ENCODE measurements around the gene LCLAT1. TPM values are rescaled to one million over a fixed set of nuclear protein-coding genes. Genes with fewer than 3 reads are reported as not detected.

LCLAT1 gene
- total and polyA plus RNA-seq, 2 of the 4 experiments (the other 2 are of a cell fraction), result 7.5 to 11.5 TPM

DNA sequence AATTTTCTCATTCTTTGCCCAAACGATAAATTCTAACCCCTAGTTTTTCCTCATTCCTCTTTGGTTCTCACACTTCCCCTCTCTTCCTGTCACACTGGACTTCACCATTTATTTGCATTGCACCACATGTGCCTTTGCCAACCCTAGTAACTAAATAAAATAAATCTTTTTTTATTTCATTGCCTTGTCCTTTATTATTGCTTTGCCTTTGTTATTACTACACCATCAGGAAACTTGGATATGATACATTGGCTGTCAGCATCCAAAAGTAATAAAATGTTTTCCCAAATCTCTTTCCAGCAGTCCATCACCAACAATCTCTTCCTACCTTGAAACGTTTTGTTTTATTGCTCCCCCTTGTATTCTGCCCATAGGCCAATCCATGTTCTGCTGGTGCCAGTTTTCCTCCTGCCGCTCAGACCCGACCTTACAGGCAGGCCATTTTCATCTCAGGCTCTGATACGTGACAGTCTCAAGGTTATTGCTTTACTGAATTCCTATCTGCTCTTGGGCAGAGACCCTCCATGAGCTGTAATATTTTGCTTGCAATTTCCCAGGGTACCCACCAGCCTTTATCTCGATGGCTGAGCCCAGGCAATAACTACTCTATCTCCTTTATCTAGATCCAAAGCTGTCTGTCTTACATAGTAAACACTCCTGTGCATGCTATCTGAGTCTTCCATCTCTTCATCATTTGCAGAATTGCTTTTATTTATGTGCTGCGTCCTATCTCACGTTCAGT is 19.3 kb upstream of the LCLAT1 start:
- no peak overlapping the region for H4K91ac ChIP-seq (ENCODE audit: insufficient read depth, low read depth, low read length)
- no peaks in the 10 kb centered on the region; a peak in 1 of 4 replicates for H3K79me1 ChIP-seq (ENCODE audit: low read depth in 1 of 2, low read length in 2 of 2)
- 0 out of 2 replicates have a peak overlapping the region, but pooled peaks have one; percentile 12 for H3K4ac ChIP-seq (ENCODE audit: low read depth, low read length)
- H4K5ac ChIP-seq (ENCODE audit: low read depth, low read length), result no peak overlapping the region
- no peak overlapping the region for H2AFZ ChIP-seq (replicated peaks; ENCODE audit: low read length, poor library complexity)
- ChIA-PET CTCF (interaction anchor here (0.6 kb wide), 1 partner anchor 1547 kb away, joined by 3 read pairs; no protein-coding TSS in a partner anchor), POLR2A (ENCODE audit: unreplicated experiment) (no interaction called here)
- H3K27ac ChIP-seq (ENCODE audit: insufficient read depth, low read length), result no peak overlapping the region
- H3K4me1 ChIP-seq (ENCODE audit: control insufficient read depth, insufficient read depth, low read length), result peaks cover 10% of the 10 kb centered on the region
- no peaks in the 10 kb centered on the region for H3K9me3 ChIP-seq (ENCODE audit: control insufficient read depth, insufficient read depth, low read length)
- H2AK9ac ChIP-seq (replicated peaks; ENCODE audit: low read depth, low read length, poor library complexity), result no peak overlapping the region
- peak overlapping the region; percentile 62; the same call in 1 of the 3 replicates for H2BK15ac ChIP-seq (ENCODE audit: low read depth, low read length)
- BruUV-seq (replicated peaks), result no TSS peak
- H2BK20ac ChIP-seq (ENCODE audit: low read depth, low read length), result no peak overlapping the region
- no peak overlapping the region for H3K18ac ChIP-seq (ENCODE audit: low read depth, low read length)
- peak overlapping the region; percentile 36 for H2BK120ac ChIP-seq (ENCODE audit: low read depth, low read length)
- no peak for DNase-seq
- in situ Hi-C loops (cut with MboI; ENCODE audit: low sequenced_read_pairs) (no loop called here), dilution Hi-C loops (cut with HindIII; ENCODE audit: low sequenced_read_pairs, unreplicated experiment) (no loop called here), intact Hi-C loops (cut with micrococcal nuclease) (no loop called here)
- H3K9me1 ChIP-seq (ENCODE audit: insufficient read depth, low read length), result peaks cover 2% of the 10 kb centered on the region; the same call in 1 of the 2 replicates
- H2BK5ac ChIP-seq (ENCODE audit: low read depth, low read length, poor library complexity, severe bottlenecking), result no peak overlapping the region
- no peak for ATAC-seq (ENCODE audit: low read depth)
- H3K23ac ChIP-seq (ENCODE audit: low read depth, low read length), result no peak overlapping the region
- no peak overlapping the region for H3K4me3 ChIP-seq (ENCODE audit: insufficient read depth, low read depth, low read length)
- WGBS, 2 experiments (ENCODE audit: extremely low coverage in 2 of 2, insufficient read length in 1 of 2), result 96% methylated on average over 5 of the region's 8 CpGs; no CpG with 5 or more reads in 1 of the 2 experiments
- peak overlapping the region; percentile 20; the same call in 1 of the 2 replicates for H2AK5ac ChIP-seq (ENCODE audit: low read depth, low read length)
- no peak overlapping the region; the same call in 1 of the 2 replicates for H3K4me2 ChIP-seq (ENCODE audit: low read depth, low read length)
- H3K56ac ChIP-seq (ENCODE audit: extremely low read depth, insufficient read depth, low read length), result no peak overlapping the region
- no peak for TF ChIP-seq BHLHE40 (IDR thresholded peaks at IDR 0.05; ENCODE audit: low read depth, low read length)
- no peak for TF ChIP-seq RFX5 (IDR thresholded peaks at IDR 0.05; ENCODE audit: low read depth, low read length)
- TF ChIP-seq RAD21 (IDR thresholded peaks at IDR 0.05; ENCODE audit: low read length), result no peak
- TF ChIP-seq MAFK (IDR thresholded peaks at IDR 0.05; ENCODE audit: low read depth, low read length), result no peak
- TF ChIP-seq FOS (IDR thresholded peaks at IDR 0.05; ENCODE audit: low read depth, low read length), result no peak
- TF ChIP-seq MXI1 (IDR thresholded peaks at IDR 0.05; ENCODE audit: borderline replicate concordance, low read depth, low read length), result no peak
- no peak for TF ChIP-seq RCOR1 (IDR thresholded peaks at IDR 0.05; ENCODE audit: insufficient replicate concordance, low read length)
- H3K36me3 ChIP-seq (ENCODE audit: control insufficient read depth, insufficient read depth, low read length), result no peaks in the 10 kb centered on the region
- no peaks in the 10 kb centered on the region for H3K27me3 ChIP-seq (ENCODE audit: control insufficient read depth, insufficient read depth, low read length)
- H3K14ac ChIP-seq (replicated peaks; ENCODE audit: low read depth, low read length), result peak overlapping the region; percentile 14; the same call in 1 of the 2 replicates
- H4K8ac ChIP-seq (ENCODE audit: low read depth in 2 of 2, low read length in 2 of 2), result peak overlapping the region in 1 of 2 experiments; percentile 10; a peak in 1 of 4 replicates
- H4K20me1 ChIP-seq (ENCODE audit: insufficient read depth, low read length), result no peaks in the 10 kb centered on the region
- H3K9ac ChIP-seq (ENCODE audit: low read depth, low read length), result no peak overlapping the region
